Embryonic facial prominence (tissue), 1 donor: ENCODE measurements around the gene PAX2.

Experiments used
- DNase-seq: peaks from one replicate; pipeline ENCODE4 v3.0.0-alpha.2; 2016; ENCODE audit errors: extremely low spot score

The PAX2 gene

GRCh38 chr10:100817268-100817839 is 72.0 kb downstream of the PAX2 start:
- DNase-seq: no peak

GRCh38 chr10:100819424-100819823 is 74.0 kb downstream of the PAX2 start:
- no peak for DNase-seq

GRCh38 chr10:100823194-100823593 is 77.8 kb downstream of the PAX2 start:
- no peak for DNase-seq

- no peak for DNase-seq
Observed at GRCh38 chr10:100824886-100825285, 79.5 kb downstream of the PAX2 start.

GRCh38 chr10:100825325-100825875 is 80.0 kb downstream of the PAX2 start:
- no peak for DNase-seq

GRCh38 chr10:100826031-100826651 is 80.8 kb downstream of the PAX2 start:
- no peak for DNase-seq

- no peak for DNase-seq
Observed at GRCh38 chr10:100826661-100826982, 81.2 kb downstream of the PAX2 start.

GRCh38 chr10:100826983-100827818 is 81.8 kb downstream of the PAX2 start:
- DNase-seq: no peak

- no peak for DNase-seq
Observed at GRCh38 chr10:100827819-100828737, 82.7 kb downstream of the PAX2 start.

- no peak for DNase-seq
Observed at GRCh38 chr10:100828738-100829096, 83.3 kb downstream of the PAX2 start.

- DNase-seq: no peak
Observed at GRCh38 chr10:100829097-100829870, 83.9 kb downstream of the PAX2 start.

- no peak for DNase-seq
Observed at GRCh38 chr10:100829933-100830727, 84.7 kb downstream of the PAX2 start.

GRCh38 chr10:100830728-100831111 is 85.3 kb downstream of the PAX2 start:
- DNase-seq: no peak

- no peak for DNase-seq
Observed at GRCh38 chr10:100831742-100832141, 86.4 kb downstream of the PAX2 start.

GRCh38 chr10:100835810-100836209 is 90.4 kb downstream of the PAX2 start:
- DNase-seq: no peak

- no peak for DNase-seq
Observed at GRCh38 chr10:100836891-100837290, 91.5 kb downstream of the PAX2 start.

GRCh38 chr10:100837300-100837699 is 91.9 kb downstream of the PAX2 start:
- no peak for DNase-seq

GRCh38 chr10:100838986-100839385 is 93.6 kb downstream of the PAX2 start:
- no peak for DNase-seq

- no peak for DNase-seq
Observed at GRCh38 chr10:100841528-100841927, 96.1 kb downstream of the PAX2 start.

- no peak for DNase-seq
Observed at GRCh38 chr10:100847440-100847839, 102.1 kb downstream of the PAX2 start.
